GM12865 (cell line): ENCODE results near the gene SLC39A3.

Experiments
- DNase-seq: peaks from one replicate; pipeline ENCODE4 v3.0.0; 2010; ENCODE audit warnings: low read depth
- H3K4me3 ChIP-seq: 2 replicates; pipeline ENCODE4 v1.5.1; 2011; ENCODE audit warnings: mild to moderate bottlenecking, low read depth, low read length, control low read depth
- TF ChIP-seq, protein P1 (sequence below): IDR thresholded peaks from 2 replicates; pipeline ENCODE4 v1.5.1; 2011; ENCODE audit warnings: low read length, control low read depth, low read depth, inconsistent platforms; ENCODE audit not compliant: insufficient read depth; ENCODE audit errors: missing control alignments

SLC39A3 gene

GRCh38 chr19:2744113-2744512, 4.3 kb upstream of the SLC39A3 start:
- TF ChIP-seq, protein P1, sequence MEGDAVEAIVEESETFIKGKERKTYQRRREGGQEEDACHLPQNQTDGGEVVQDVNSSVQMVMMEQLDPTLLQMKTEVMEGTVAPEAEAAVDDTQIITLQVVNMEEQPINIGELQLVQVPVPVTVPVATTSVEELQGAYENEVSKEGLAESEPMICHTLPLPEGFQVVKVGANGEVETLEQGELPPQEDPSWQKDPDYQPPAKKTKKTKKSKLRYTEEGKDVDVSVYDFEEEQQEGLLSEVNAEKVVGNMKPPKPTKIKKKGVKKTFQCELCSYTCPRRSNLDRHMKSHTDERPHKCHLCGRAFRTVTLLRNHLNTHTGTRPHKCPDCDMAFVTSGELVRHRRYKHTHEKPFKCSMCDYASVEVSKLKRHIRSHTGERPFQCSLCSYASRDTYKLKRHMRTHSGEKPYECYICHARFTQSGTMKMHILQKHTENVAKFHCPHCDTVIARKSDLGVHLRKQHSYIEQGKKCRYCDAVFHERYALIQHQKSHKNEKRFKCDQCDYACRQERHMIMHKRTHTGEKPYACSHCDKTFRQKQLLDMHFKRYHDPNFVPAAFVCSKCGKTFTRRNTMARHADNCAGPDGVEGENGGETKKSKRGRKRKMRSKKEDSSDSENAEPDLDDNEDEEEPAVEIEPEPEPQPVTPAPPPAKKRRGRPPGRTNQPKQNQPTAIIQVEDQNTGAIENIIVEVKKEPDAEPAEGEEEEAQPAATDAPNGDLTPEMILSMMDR, result no peak
- no peak for DNase-seq
- H3K4me3 ChIP-seq, result no peak overlapping the region

GRCh38 chr19:2743099-2743498, 3.3 kb upstream of the SLC39A3 start:
- H3K4me3 ChIP-seq, result no peak overlapping the region
- TF ChIP-seq, protein P1, result no peak
- no peak for DNase-seq

DNA sequence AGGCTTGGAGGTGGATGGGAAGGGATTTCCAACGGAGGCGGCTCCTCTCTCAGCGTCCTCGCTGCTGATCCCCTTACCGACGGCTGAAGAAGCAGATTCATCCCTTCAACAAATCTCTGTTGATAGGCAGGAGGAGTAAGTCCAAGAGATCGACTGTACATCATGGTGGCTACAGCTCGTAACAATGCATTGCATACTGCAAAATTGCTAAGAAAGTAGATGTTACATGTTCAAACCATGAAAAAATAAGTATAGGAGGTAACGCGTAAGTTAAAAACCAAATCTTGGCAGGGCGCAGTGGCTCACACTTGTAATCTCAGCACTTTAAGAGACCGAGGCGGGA, 468 bp upstream of the SLC39A3 start:
- no peak for DNase-seq
- TF ChIP-seq, protein P1, result no peak
- no peak overlapping the region; the same call in 1 of the 2 replicates for H3K4me3 ChIP-seq

GRCh38 chr19:2736550-2737190, 3.1 kb downstream of the SLC39A3 start:
- TF ChIP-seq, protein P1, result no peak
- H3K4me3 ChIP-seq, result no peak overlapping the region
- no peak for DNase-seq

DNA sequence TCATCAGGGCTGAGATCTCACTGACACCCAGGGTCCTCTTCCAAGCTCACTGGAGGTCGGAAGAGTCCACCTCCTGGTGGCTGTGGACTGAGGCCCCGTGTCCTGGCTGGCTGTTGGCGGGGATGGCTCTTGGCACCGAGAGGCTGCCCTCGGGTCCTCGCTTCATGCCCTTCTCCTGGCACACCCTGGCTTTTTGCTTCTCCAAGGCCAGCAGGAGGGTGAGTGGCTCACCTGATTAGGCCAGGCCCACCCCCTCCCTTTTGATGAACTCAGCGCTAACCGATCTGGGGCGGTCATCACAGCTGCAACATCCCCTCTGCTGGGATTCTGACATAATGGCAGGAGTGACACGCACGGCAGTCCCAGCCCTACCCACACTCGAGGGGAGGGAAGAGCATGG, 4.4 kb downstream of the SLC39A3 start:
- H3K4me3 ChIP-seq, result no peak overlapping the region
- no peak for DNase-seq
- TF ChIP-seq, protein P1, result no peak

- DNase-seq, result no peak
- TF ChIP-seq, protein P1, result no peak
- H3K4me3 ChIP-seq, result no peak overlapping the region
These were observed 5.1 kb downstream of the SLC39A3 start for GRCh38 chr19:2734589-2735288.
